ENCODE measurements around the gene HCRTR1.

DNA sequence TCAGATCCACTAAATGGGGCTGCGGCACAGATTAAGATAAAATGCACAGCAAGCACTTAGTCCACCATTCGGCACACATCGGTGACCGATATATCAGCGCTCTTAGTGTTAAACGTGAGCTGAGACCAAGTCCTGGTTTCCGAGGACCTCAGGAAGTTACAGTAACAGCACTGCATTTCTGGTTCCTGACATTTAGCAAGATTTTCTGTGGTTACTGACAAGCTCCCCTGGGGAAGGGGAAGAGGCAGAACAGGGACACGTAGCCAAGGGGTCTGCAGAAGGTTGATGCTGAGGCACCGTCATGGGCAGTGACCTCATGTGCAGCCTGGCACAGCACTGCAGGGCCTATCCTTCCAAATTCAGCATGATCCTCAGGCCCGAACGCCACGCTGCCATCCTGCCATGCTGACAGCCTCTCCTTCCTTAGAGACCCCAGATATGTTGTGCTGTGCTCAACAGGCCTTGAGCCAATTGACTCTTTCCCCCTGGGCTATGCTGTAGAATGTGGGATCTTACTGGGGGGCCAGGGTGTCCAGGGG is 40.6 kb downstream of the HCRTR1 start:
- TF ChIP-seq CTCF (conservative IDR thresholded peaks at IDR 0.05; ENCODE audit: low read depth, low read length) (no peak), EZH2 (IDR thresholded peaks at IDR 0.05; ENCODE audit: borderline replicate concordance, low read depth, low read length, poor library complexity, severe bottlenecking) (no peak)

Data from A673 (cell line).